ENCODE results near the gene HERC5.
"Not testable (repeated sequence)": the region's sequence is repeated elsewhere in the genome, so short reads cannot be mapped to it uniquely, and the experiment has no call there.

HERC5 gene

GRCh38 chr4:88456670-88457306 lies at the start of gene HERC5:
TSS of gene HERC5 (plus strand) at chr4:88457119. CDS start at chr4:88457270, 151 bp downstream.
- peak; percentile 88 for DNase-seq

GRCh38 chr4:88409206-88409605 lies 47.7 kb upstream of the HERC5 start:
- DNase-seq = no peak

- DNase-seq = no peak
Measured at GRCh38 chr4:88409789-88410188, 47.1 kb upstream of the HERC5 start.

GRCh38 chr4:88411491-88412096 lies 45.3 kb upstream of the HERC5 start:
- peak; percentile 49 for DNase-seq

GRCh38 chr4:88413801-88414200 lies 43.1 kb upstream of the HERC5 start:
- DNase-seq = no peak

- DNase-seq = no peak
Measured at GRCh38 chr4:88414755-88415154, 42.2 kb upstream of the HERC5 start.

- DNase-seq = no peak
Measured at GRCh38 chr4:88415982-88416381, 40.9 kb upstream of the HERC5 start.

- no peak for DNase-seq
Measured at GRCh38 chr4:88418411-88418810, 38.5 kb upstream of the HERC5 start.

- DNase-seq = no peak
Measured at GRCh38 chr4:88419874-88420273, 37.0 kb upstream of the HERC5 start.

GRCh38 chr4:88420844-88421243 lies 36.1 kb upstream of the HERC5 start:
- no peak for DNase-seq

GRCh38 chr4:88422403-88422802 lies 34.5 kb upstream of the HERC5 start:
- no peak for DNase-seq

- DNase-seq = no peak
Measured at GRCh38 chr4:88429401-88429800, 27.5 kb upstream of the HERC5 start.

GRCh38 chr4:88435987-88436693 lies 20.8 kb upstream of the HERC5 start:
- no peak for DNase-seq

- DNase-seq = peak; percentile 4
Measured at GRCh38 chr4:88437873-88438272, 19.0 kb upstream of the HERC5 start.

GRCh38 chr4:88439161-88439760 lies 17.7 kb upstream of the HERC5 start:
- no peak for DNase-seq

GRCh38 chr4:88440146-88440545 lies 16.8 kb upstream of the HERC5 start:
- DNase-seq = no peak

- no peak for DNase-seq
Measured at GRCh38 chr4:88441696-88442095, 15.2 kb upstream of the HERC5 start.

GRCh38 chr4:88442689-88443191 lies 14.2 kb upstream of the HERC5 start:
- no peak for DNase-seq

GRCh38 chr4:88443486-88443885 lies 13.4 kb upstream of the HERC5 start:
- no peak for DNase-seq

- DNase-seq = no peak
Measured at GRCh38 chr4:88445252-88445651, 11.7 kb upstream of the HERC5 start.

GRCh38 chr4:88446124-88446523 lies 10.8 kb upstream of the HERC5 start:
- no peak for DNase-seq

- no peak for DNase-seq
Measured at GRCh38 chr4:88447371-88448095, 9.4 kb upstream of the HERC5 start.

GRCh38 chr4:88448211-88448765 lies 8.6 kb upstream of the HERC5 start:
- not testable (repeated sequence) for DNase-seq

All from MV-4-11 (cell line).